ENCODE results near the gene FBXO42.

Gene FBXO42

DNA sequence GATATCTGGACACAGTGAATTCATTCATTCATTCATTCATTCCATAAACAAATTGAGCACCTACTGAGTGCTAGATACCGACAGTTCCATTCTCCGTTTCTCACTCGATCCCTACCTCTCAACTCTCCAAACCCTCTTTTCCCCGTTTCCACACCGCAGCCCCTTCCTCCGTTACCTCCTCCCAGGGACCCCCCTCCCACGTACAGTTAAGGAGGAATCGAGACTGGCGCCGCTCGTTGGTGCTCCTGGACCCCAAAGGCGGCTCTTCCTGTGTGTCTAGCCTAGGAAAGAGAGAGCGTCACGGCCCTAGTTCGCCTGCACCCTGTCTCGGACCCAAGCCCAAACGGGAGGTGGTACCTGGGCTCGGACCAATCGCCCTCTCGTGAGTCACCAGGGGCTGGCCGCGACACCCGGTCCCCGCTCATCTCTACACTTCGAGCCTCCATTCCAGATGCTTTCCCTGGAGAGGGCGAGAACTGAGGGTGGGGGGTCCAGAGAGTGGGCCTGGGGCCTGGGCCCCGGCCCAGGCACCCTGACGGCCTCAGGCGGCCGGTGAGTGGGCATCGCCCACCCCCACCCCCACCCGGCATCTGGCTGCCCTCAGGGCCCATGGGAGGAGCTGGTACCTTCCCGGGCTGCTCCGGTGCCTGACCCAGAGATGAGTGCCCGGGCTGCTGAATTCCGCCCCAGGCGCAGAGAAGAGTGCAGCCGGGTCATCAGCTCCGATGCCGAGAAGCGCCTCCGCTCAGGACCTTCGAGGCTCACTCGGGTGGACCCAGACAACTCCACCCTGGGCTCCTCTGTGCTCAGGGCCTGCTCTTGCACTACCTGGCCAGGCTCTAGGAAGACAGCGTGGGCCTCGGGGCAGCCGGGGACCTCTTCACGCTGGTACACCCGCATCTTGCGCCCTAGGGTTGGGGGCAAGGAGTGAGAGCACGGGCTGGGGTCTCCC lies 144.7 kb downstream of the FBXO42 start:
- Histone ChIP-seq H3K23ac (ENCODE audit: low read length) (no peak overlapping the region), H3K27me3 (ENCODE audit: insufficient read depth, low read length, poor library complexity) (no peaks in the 10 kb centered on the region), H3K27ac (ENCODE audit: low read depth, low read length) (peak overlapping the region; percentile 84), H2BK5ac (ENCODE audit: low read length) (no peak overlapping the region), H3K18ac (ENCODE audit: low read length) (peak overlapping the region; percentile 7), H3K56ac (ENCODE audit: low read length) (peak overlapping the region; percentile 95), H4K8ac (ENCODE audit: low read depth, low read length) (no peak overlapping the region), H3K4me1 (ENCODE audit: control insufficient read depth, low read depth, low read length) (peaks cover 2% of the 10 kb centered on the region), H4K5ac (ENCODE audit: low read length) (no peak overlapping the region), H3K4me2 (ENCODE audit: low read length) (peak overlapping the region; percentile 33), H3K9ac (ENCODE audit: low read length) (peak overlapping the region; percentile 77), H3K36me3 (ENCODE audit: control insufficient read depth, insufficient read depth, low read length) (peaks cover 5% of the 10 kb centered on the region), H2BK15ac (replicated peaks; ENCODE audit: low read depth) (no peak overlapping the region), H3K79me1 (ENCODE audit: low read length) (peaks cover 6% of the 10 kb centered on the region), H3K79me2 (ENCODE audit: control insufficient read depth, insufficient read depth, low read length) (peaks cover 22% of the 10 kb centered on the region), H3K4ac (ENCODE audit: low read depth, low read length) (peak overlapping the region; percentile 41), H2BK120ac (ENCODE audit: low read depth, low read length) (no peak overlapping the region), H3K4me3 (ENCODE audit: low read length) (peak overlapping the region; percentile 9), H2AK5ac (ENCODE audit: low read length) (no peak overlapping the region)
- DNase-seq: peak; percentile 67
- WGBS (ENCODE audit: extremely low coverage, insufficient coverage, low lambda C conversion rate): no CpG with 5 or more reads among the region's 51 CpGs

DNA sequence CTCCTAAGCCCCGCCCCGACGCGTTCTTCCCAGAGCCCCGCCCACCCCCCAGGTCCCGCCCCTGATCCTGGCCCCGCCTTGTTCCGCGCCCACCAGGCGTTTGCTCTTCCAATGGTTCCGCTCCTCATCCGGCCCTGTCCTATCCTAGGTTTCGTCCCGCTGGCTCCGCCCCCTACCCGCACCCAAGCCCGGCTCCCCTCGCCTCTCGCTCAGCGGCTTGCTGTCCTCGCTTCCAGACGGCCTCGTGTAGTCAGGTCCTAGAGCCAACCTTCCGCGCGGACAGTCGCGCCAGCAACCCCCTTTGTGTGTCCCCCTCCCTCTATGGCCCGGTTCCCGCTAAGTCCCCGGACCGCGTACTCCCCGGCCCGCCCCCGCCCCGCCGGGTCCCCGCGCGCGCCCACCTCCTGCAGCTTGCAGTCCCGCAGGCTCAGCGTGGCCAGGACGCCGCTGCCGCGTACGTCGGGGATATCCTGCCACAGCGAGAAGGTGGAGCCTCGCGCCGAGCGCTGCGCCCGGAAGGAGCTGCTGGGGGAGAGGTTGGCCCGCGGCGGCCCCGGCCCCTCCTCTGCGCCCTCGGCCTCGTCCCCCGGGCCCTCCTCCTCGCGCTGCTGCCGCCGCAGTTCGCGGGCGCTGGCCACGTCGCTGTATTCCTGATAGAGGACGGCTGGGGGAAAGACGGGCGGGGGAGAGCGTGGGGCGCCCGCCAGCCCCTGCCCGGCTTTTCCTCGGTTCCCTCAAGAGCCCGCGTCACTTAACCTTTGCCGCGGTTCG lies 145.5 kb downstream of the FBXO42 start:
- peaks cover 2% of the 10 kb centered on the region for H3K4me1 ChIP-seq (ENCODE audit: control insufficient read depth, low read depth, low read length)
- H3K27me3 ChIP-seq (ENCODE audit: insufficient read depth, low read length, poor library complexity): no peaks in the 10 kb centered on the region
- no CpG with 5 or more reads among the region's 87 CpGs for WGBS (ENCODE audit: extremely low coverage, insufficient coverage, low lambda C conversion rate)
- peak overlapping the region; percentile 95 for H3K56ac ChIP-seq (ENCODE audit: low read length)
- no peak overlapping the region for H2AK5ac ChIP-seq (ENCODE audit: low read length)
- peaks cover 18% of the 10 kb centered on the region for H3K79me2 ChIP-seq (ENCODE audit: control insufficient read depth, insufficient read depth, low read length)
- no peak overlapping the region for H2BK5ac ChIP-seq (ENCODE audit: low read length)
- H3K4ac ChIP-seq (ENCODE audit: low read depth, low read length): peak overlapping the region; percentile 61
- H4K5ac ChIP-seq (ENCODE audit: low read length): no peak overlapping the region
- no peak overlapping the region for H4K8ac ChIP-seq (ENCODE audit: low read depth, low read length)
- no peak overlapping the region for H3K23ac ChIP-seq (ENCODE audit: low read length)
- peaks cover 6% of the 10 kb centered on the region for H3K79me1 ChIP-seq (ENCODE audit: low read length)
- peaks cover 8% of the 10 kb centered on the region for H3K36me3 ChIP-seq (ENCODE audit: control insufficient read depth, insufficient read depth, low read length)
- peak overlapping the region; percentile 77 for H3K9ac ChIP-seq (ENCODE audit: low read length)
- H2BK15ac ChIP-seq (replicated peaks; ENCODE audit: low read depth): no peak overlapping the region
- H2BK120ac ChIP-seq (ENCODE audit: low read depth, low read length): no peak overlapping the region
- peak overlapping the region; percentile 9 for H3K4me3 ChIP-seq (ENCODE audit: low read length)
- H3K18ac ChIP-seq (ENCODE audit: low read length): peak overlapping the region; percentile 46
- H3K4me2 ChIP-seq (ENCODE audit: low read length): peak overlapping the region; percentile 33
- peak overlapping the region; percentile 84 for H3K27ac ChIP-seq (ENCODE audit: low read depth, low read length)
- peak; percentile 99 for DNase-seq

DNA sequence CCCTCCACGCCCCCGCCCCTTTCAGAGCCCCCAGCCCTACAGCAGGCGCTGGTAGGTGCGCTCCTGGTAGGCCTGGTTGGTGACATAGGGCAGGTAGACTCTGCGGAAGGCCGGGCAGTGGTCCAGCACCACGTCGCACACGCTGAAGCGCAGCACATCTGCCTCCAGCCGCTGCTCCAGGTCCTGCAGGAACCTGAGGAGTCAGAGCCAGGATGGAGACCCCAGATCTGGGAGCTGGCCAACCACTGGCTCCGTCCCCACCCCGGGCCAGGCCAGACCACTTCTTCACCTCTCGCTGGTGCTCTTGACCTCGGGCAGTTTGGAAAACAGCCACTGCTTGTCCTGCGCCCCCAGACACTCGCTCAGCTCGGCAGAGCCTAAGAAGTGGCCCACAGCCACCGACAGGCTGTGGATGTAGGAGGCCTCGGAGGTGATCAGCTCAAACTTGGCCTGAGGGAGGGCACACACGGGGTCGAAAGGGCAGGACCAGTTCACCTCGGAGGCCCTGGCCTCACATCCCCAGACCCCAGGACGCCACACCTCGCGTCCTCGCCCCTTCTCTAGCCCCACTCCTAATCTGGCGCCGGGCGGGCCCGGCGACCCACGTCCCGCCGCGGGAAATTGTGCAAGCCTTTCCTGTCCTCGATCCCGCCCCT lies 146.3 kb downstream of the FBXO42 start:
- DNase-seq: no peak
- H3K79me1 ChIP-seq (ENCODE audit: low read length): peaks cover 6% of the 10 kb centered on the region
- no peak overlapping the region for H3K4ac ChIP-seq (ENCODE audit: low read depth, low read length)
- H2BK5ac ChIP-seq (ENCODE audit: low read length): peak overlapping the region; percentile 49
- H3K56ac ChIP-seq (ENCODE audit: low read length): peak overlapping the region; percentile 97
- H3K4me2 ChIP-seq (ENCODE audit: low read length): peak overlapping the region; percentile 95
- H3K79me2 ChIP-seq (ENCODE audit: control insufficient read depth, insufficient read depth, low read length): peaks cover 13% of the 10 kb centered on the region
- H3K9ac ChIP-seq (ENCODE audit: low read length): peak overlapping the region; percentile 86
- no peak overlapping the region for H3K27ac ChIP-seq (ENCODE audit: low read depth, low read length)
- no peaks in the 10 kb centered on the region for H3K27me3 ChIP-seq (ENCODE audit: insufficient read depth, low read length, poor library complexity)
- peaks cover 10% of the 10 kb centered on the region for H3K36me3 ChIP-seq (ENCODE audit: control insufficient read depth, insufficient read depth, low read length)
- H2AK5ac ChIP-seq (ENCODE audit: low read length): peak overlapping the region; percentile 6
- no CpG with 5 or more reads among the region's 38 CpGs for WGBS (ENCODE audit: extremely low coverage, insufficient coverage, low lambda C conversion rate)
- H4K5ac ChIP-seq (ENCODE audit: low read length): no peak overlapping the region
- H3K18ac ChIP-seq (ENCODE audit: low read length): no peak overlapping the region
- no peaks in the 10 kb centered on the region for H3K4me1 ChIP-seq (ENCODE audit: control insufficient read depth, low read depth, low read length)
- H2BK120ac ChIP-seq (ENCODE audit: low read depth, low read length): no peak overlapping the region
- H2BK15ac ChIP-seq (replicated peaks; ENCODE audit: low read depth): no peak overlapping the region
- peak overlapping the region; percentile 49 for H3K4me3 ChIP-seq (ENCODE audit: low read length)
- no peak overlapping the region for H4K8ac ChIP-seq (ENCODE audit: low read depth, low read length)
- peak overlapping the region; percentile 72 for H3K23ac ChIP-seq (ENCODE audit: low read length)

DNA sequence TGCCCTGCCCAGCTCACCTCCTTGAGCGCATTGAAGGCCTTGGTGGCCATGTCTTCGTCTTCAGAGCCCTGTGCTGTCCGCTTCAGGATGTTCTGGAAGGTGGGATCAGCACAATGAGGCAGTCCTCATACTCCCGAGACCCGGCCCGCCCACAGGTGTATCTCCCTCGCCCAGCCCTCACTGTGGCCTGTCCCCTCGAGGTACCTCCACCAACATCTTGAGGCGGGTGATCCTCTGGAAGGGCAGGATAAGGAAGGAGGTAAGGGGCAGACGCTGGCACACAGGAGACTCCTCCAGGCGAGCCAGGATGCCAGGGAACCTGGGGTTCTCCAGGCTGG lies 147.0 kb downstream of the FBXO42 start:
- WGBS (ENCODE audit: extremely low coverage, insufficient coverage, low lambda C conversion rate): no CpG with 5 or more reads among the region's 11 CpGs
- H3K9ac ChIP-seq (ENCODE audit: low read length): no peak overlapping the region
- H3K79me2 ChIP-seq (ENCODE audit: control insufficient read depth, insufficient read depth, low read length): peaks cover 7% of the 10 kb centered on the region
- no peak overlapping the region for H2AK5ac ChIP-seq (ENCODE audit: low read length)
- no peak overlapping the region for H3K56ac ChIP-seq (ENCODE audit: low read length)
- H4K8ac ChIP-seq (ENCODE audit: low read depth, low read length): no peak overlapping the region
- no peak overlapping the region for H2BK120ac ChIP-seq (ENCODE audit: low read depth, low read length)
- H3K27ac ChIP-seq (ENCODE audit: low read depth, low read length): no peak overlapping the region
- H3K4me3 ChIP-seq (ENCODE audit: low read length): no peak overlapping the region
- H3K4ac ChIP-seq (ENCODE audit: low read depth, low read length): no peak overlapping the region
- no peaks in the 10 kb centered on the region for H3K27me3 ChIP-seq (ENCODE audit: insufficient read depth, low read length, poor library complexity)
- H2BK5ac ChIP-seq (ENCODE audit: low read length): no peak overlapping the region
- H3K36me3 ChIP-seq (ENCODE audit: control insufficient read depth, insufficient read depth, low read length): peaks cover 10% of the 10 kb centered on the region
- H3K4me1 ChIP-seq (ENCODE audit: control insufficient read depth, low read depth, low read length): no peaks in the 10 kb centered on the region
- no peak overlapping the region for H3K18ac ChIP-seq (ENCODE audit: low read length)
- H3K79me1 ChIP-seq (ENCODE audit: low read length): peaks cover 6% of the 10 kb centered on the region
- DNase-seq: no peak
- H3K23ac ChIP-seq (ENCODE audit: low read length): no peak overlapping the region
- no peak overlapping the region for H4K5ac ChIP-seq (ENCODE audit: low read length)
- no peak overlapping the region for H2BK15ac ChIP-seq (replicated peaks; ENCODE audit: low read depth)
- no peak overlapping the region for H3K4me2 ChIP-seq (ENCODE audit: low read length)

DNA sequence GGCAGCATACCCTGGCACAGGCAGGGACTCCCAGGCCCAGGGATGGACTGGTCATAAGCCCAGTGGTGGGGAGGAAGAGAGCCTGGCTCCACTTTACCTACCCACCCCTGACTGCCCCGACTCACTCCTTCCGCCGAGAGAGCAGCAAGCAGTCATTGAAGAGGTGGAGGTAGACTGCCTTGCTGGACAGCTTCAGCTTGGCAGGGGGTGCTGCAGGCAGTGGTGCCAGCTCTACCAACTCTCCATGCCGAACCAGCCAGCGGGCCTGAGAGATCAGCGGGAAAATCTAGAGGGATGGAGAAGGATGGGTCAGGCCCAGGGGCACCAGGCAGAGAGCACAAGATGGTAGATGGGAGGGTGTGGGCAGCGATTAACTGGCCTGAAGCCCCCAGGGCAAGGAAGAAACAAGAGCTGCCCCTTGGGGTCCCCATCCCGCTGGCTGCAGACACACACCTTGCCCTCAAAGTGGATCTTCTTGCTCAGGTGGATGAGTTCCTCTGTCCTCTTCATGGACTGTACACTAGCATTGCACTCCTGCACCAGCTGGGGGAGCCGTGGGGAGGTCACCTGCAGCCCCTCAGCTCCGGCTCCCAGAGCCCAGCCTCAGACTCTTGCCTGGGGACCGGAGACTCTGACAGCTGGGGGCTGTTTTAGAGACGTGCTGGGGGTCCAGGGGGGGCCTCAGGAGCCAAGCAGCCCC lies 147.5 kb downstream of the FBXO42 start:
- Histone ChIP-seq H3K27ac (ENCODE audit: low read depth, low read length) (no peak overlapping the region), H3K4me2 (ENCODE audit: low read length) (no peak overlapping the region), H2AK5ac (ENCODE audit: low read length) (no peak overlapping the region), H3K79me2 (ENCODE audit: control insufficient read depth, insufficient read depth, low read length) (peaks cover 6% of the 10 kb centered on the region), H4K8ac (ENCODE audit: low read depth, low read length) (no peak overlapping the region), H2BK5ac (ENCODE audit: low read length) (no peak overlapping the region), H3K9ac (ENCODE audit: low read length) (no peak overlapping the region), H3K4ac (ENCODE audit: low read depth, low read length) (no peak overlapping the region), H2BK120ac (ENCODE audit: low read depth, low read length) (no peak overlapping the region), H3K27me3 (ENCODE audit: insufficient read depth, low read length, poor library complexity) (no peaks in the 10 kb centered on the region), H3K56ac (ENCODE audit: low read length) (no peak overlapping the region), H2BK15ac (replicated peaks; ENCODE audit: low read depth) (no peak overlapping the region), H3K4me1 (ENCODE audit: control insufficient read depth, low read depth, low read length) (no peaks in the 10 kb centered on the region), H3K4me3 (ENCODE audit: low read length) (no peak overlapping the region), H3K36me3 (ENCODE audit: control insufficient read depth, insufficient read depth, low read length) (peaks cover 10% of the 10 kb centered on the region), H3K79me1 (ENCODE audit: low read length) (peaks cover 6% of the 10 kb centered on the region), H4K5ac (ENCODE audit: low read length) (no peak overlapping the region), H3K23ac (ENCODE audit: low read length) (no peak overlapping the region), H3K18ac (ENCODE audit: low read length) (no peak overlapping the region)
- DNase-seq: peak; percentile 65
- no CpG with 5 or more reads among the region's 12 CpGs for WGBS (ENCODE audit: extremely low coverage, insufficient coverage, low lambda C conversion rate)

Data from mesendoderm (in vitro differentiated cells).